Esophagus muscularis mucosa (tissue), 4 donors: ENCODE measurements around the gene BPTF. TPM values are rescaled to one million over a fixed set of nuclear protein-coding genes. Genes with fewer than 3 reads are reported as not detected.
A peak's percentile ranks its signal among the peaks of the same experiment; 100 is the strongest.
"Not testable (repeated sequence)": the region's sequence is repeated elsewhere in the genome, so short reads cannot be mapped to it uniquely, and the experiment has no call there.

Experiments
- DNase-seq: peaks from one replicate; pipeline ENCODE4 v3.0.0-alpha.2; 2017; ENCODE audit errors: extremely low spot score
- H3K27ac ChIP-seq, 4 donors: fragments of 200-600 bp; sonication (generic); replicated peaks in 1 of 4; 1 replicate in 3 of 4; 2 replicates in 1 of 4; pipeline ENCODE4 v1.5.1; 2016 to 2019; ENCODE audit warnings: mild to moderate bottlenecking in 1 of 4
- H3K27me3 ChIP-seq, 4 donors: fragments of 200-600 bp; sonication (generic); one replicate each; pipeline versions ENCODE4 v1.5.1 to v1.6.0; 2016 to 2019
- H3K36me3 ChIP-seq, 4 donors: fragments of 200-600 bp; sonication (generic); one replicate each; pipeline ENCODE4 v1.5.1; 2016 to 2019
- H3K4me1 ChIP-seq, 4 donors: fragments of 200-600 bp; sonication (generic); one replicate each; pipeline ENCODE4 v1.5.1; 2016 to 2019
- H3K4me3 ChIP-seq, 4 donors: fragments of 200-600 bp; sonication (generic); 1 replicate in 2 of 4; 2 replicates in 2 of 4; pipeline ENCODE4 v1.5.1; 2016 to 2019; ENCODE audit warnings: mild to moderate bottlenecking in 4 of 4, moderate library complexity in 1 of 4
- H3K9me3 ChIP-seq, 4 donors: fragments of 200-600 bp; sonication (generic); 1 replicate in 3 of 4; 2 replicates in 1 of 4; pipeline ENCODE4 v1.5.1; 2016 to 2019
- CTCF ChIP-seq, 3 experiments: fragments of 200-600 bp in 2 of 3; fragments of 450-650 bp in 1 of 3; sonication (generic) in 2 of 3; IDR thresholded peaks; one replicate each; pipeline ENCODE4 v1.5.1; 2017 to 2019; ENCODE audit warnings: antibody characterized with exemption in 3 of 3, mild to moderate bottlenecking in 2 of 3, moderate library complexity in 1 of 3
- EP300 ChIP-seq: sonication (generic); formaldehyde crosslinking; IDR thresholded peaks from one replicate; pipeline ENCODE4 v1.6.1; 2017; ENCODE audit warnings: antibody characterized with exemption
- POLR2A ChIP-seq: fragments of 450-650 bp; IDR thresholded peaks from one replicate; pipeline ENCODE4 v1.6.1; 2017; ENCODE audit warnings: antibody characterized with exemption, moderate library complexity, mild to moderate bottlenecking, low read depth
- POLR2AphosphoS5 ChIP-seq, 2 donors: sonication (generic); formaldehyde crosslinking; IDR thresholded peaks; one replicate each; pipeline ENCODE4 v1.6.1; 2017; ENCODE audit warnings: antibody characterized with exemption in 2 of 2
- WGBS: methylation state at CpG from one replicate; pipeline ENCODE4 v1.1.5; 2018; 5-methylcytosine and 5-hydroxymethylcytosine counted together
- intact Hi-C: fragments of 100-400 bp; cut with DNase I; formaldehyde crosslinking; loops from one replicate; pipeline ENCODE4 v1.15.1; 2023
- total RNA-seq, 4 donors: library from RNA; depleted of rRNA; stranded (reverse); fragments of >200 nt; gene quantifications; one replicate each; pipeline versions ENCODE4 v1.1.0 to v1.2.1, GENCODE V29; 2016

The BPTF gene
- total RNA-seq, 4 donors from 2014 or later, result 60.3 to 77.7 (median 74.2) TPM

GRCh38 chr17:68015081-68015723 lies 189.9 kb downstream of the BPTF start:
- TF ChIP-seq EP300, result no peak
- TF ChIP-seq CTCF (IDR thresholded peaks at IDR 0.05), result no peak
- TF ChIP-seq POLR2AphosphoS5 (IDR thresholded peaks at IDR 0.05), result no peak
- no peak for TF ChIP-seq POLR2A
- 92% methylated on average over 11 of the region's 11 CpGs for WGBS

GRCh38 chr17:68016838-68017237 lies 191.5 kb downstream of the BPTF start:
- H3K9me3 ChIP-seq, result no peaks in the 10 kb centered on the region
- WGBS, result 92% methylated on average over 2 of the region's 2 CpGs
- H3K4me3 ChIP-seq, result no peak overlapping the region
- peaks cover 8 to 19% (median 14%) of the 10 kb centered on the region in 4 donors for H3K4me1 ChIP-seq
- no peak for DNase-seq
- no peak overlapping the region for H3K27ac ChIP-seq
- intact Hi-C loops, result no loop called here
- TF ChIP-seq EP300 (no peak), POLR2AphosphoS5 (IDR thresholded peaks at IDR 0.05) (no peak), CTCF (IDR thresholded peaks at IDR 0.05) (no peak), POLR2A (no peak)
- H3K27me3 ChIP-seq, result no peaks in the 10 kb centered on the region
- no peaks in the 10 kb centered on the region for H3K36me3 ChIP-seq

More at GRCh38 chr17:68015081-68015723, 189.9 kb downstream of the BPTF start:
- Histone ChIP-seq H3K4me1 (peaks cover 1 to 12% (median 6%) of the 10 kb centered on the region in 4 donors), H3K27me3 (no peaks in the 10 kb centered on the region), H3K4me3 (no peak overlapping the region), H3K9me3 (no peaks in the 10 kb centered on the region), H3K27ac (no peak overlapping the region), H3K36me3 (no peaks in the 10 kb centered on the region)
- intact Hi-C loops, result no loop called here
- no peak for DNase-seq

- H3K4me1 ChIP-seq, result peaks cover 8 to 19% (median 14%) of the 10 kb centered on the region in 4 donors
- H3K27me3 ChIP-seq, H3K36me3 ChIP-seq, H3K9me3 ChIP-seq, intact Hi-C loops, H3K4me3 ChIP-seq, DNase-seq, H3K27ac ChIP-seq: not testable (repeated sequence)
- WGBS, result 88% methylated on average over 21 of the region's 21 CpGs
These were observed 193.2 kb downstream of the BPTF start for GRCh38 chr17:68018493-68018892.

GRCh38 chr17:68019336-68019674 lies 194.0 kb downstream of the BPTF start:
- no peak for TF ChIP-seq POLR2A
- no peak for TF ChIP-seq POLR2AphosphoS5 (IDR thresholded peaks at IDR 0.05)
- no peak for TF ChIP-seq EP300
- no peak for TF ChIP-seq CTCF (IDR thresholded peaks at IDR 0.05)
- peak overlapping the region; percentile 86 to 91 (median 88) for H3K27ac ChIP-seq

GRCh38 chr17:68019675-68020408 lies 194.5 kb downstream of the BPTF start:
- H3K27ac ChIP-seq, result peak overlapping the region; percentile 86 to 91 (median 88)
- no peaks in the 10 kb centered on the region for H3K36me3 ChIP-seq
- H3K4me3 ChIP-seq, result peak overlapping the region; percentile 55 to 69 (median 66)
- intact Hi-C loops, result loop anchor here (1.0 kb wide), 1 partner anchor 27 kb away; no protein-coding TSS in a partner anchor
- TF ChIP-seq POLR2A (peak; percentile 33), EP300 (no peak), CTCF (IDR thresholded peaks at IDR 0.05) (peak; percentile 24 to 55 (median 36)), POLR2AphosphoS5 (IDR thresholded peaks at IDR 0.05) (peak in 1 of 2 donors; percentile 95)
- H3K4me1 ChIP-seq, result peaks cover 8 to 19% (median 14%) of the 10 kb centered on the region in 4 donors
- 3% methylated on average over 19 of the region's 51 CpGs for WGBS
- peak; percentile 99 for DNase-seq
- no peaks in the 10 kb centered on the region for H3K9me3 ChIP-seq
- H3K27me3 ChIP-seq, result no peaks in the 10 kb centered on the region

More at GRCh38 chr17:68019336-68019674, 194.0 kb downstream of the BPTF start:
- 67% methylated on average over 9 of the region's 9 CpGs for WGBS
- Histone ChIP-seq H3K4me1 (peaks cover 8 to 19% (median 14%) of the 10 kb centered on the region in 4 donors), H3K36me3 (no peaks in the 10 kb centered on the region), H3K27me3 (no peaks in the 10 kb centered on the region), H3K4me3 (peak overlapping the region; percentile 55 to 69 (median 66)), H3K9me3 (no peaks in the 10 kb centered on the region)
- DNase-seq, result no peak
- intact Hi-C loops, result no loop called here
